Neural progenitor cell (in vitro differentiated cells): ENCODE data around the gene NFIX. TPM values are rescaled to one million over a fixed set of nuclear protein-coding genes. Genes with fewer than 3 reads are reported as not detected.

ENCODE experiments used
- DNase-seq: peaks from one replicate; pipeline ENCODE4 v3.0.0-alpha.2; 2016; ENCODE audit warnings: low spot score
- H2AFZ ChIP-seq: fragments of 200-600 bp; sonication (generic); replicated peaks from 2 replicates; pipeline ENCODE4 v1.6.1; 2016; ENCODE audit warnings: antibody characterized with exemption
- H3F3A ChIP-seq: fragments of 200-600 bp; sonication (generic); 2 replicates; pipeline ENCODE4 v1.6.1; 2016; ENCODE audit warnings: antibody characterized with exemption, low read depth
- H3K27ac ChIP-seq: fragments of 200-600 bp; sonication (generic); 2 replicates; pipeline ENCODE4 v1.5.1; 2016; ENCODE audit warnings: mild to moderate bottlenecking
- H3K27me3 ChIP-seq: fragments of 200-600 bp; sonication (generic); 2 replicates; pipeline ENCODE4 v1.6.1; 2016; ENCODE audit warnings: mild to moderate bottlenecking, moderate library complexity
- H3K36me3 ChIP-seq: fragments of 200-600 bp; sonication (generic); 2 replicates; pipeline ENCODE4 v1.5.1; 2016
- H3K4me1 ChIP-seq: fragments of 200-600 bp; sonication (generic); 2 replicates; pipeline ENCODE4 v1.6.1; 2016; ENCODE audit warnings: mixed run types
- H3K4me2 ChIP-seq: fragments of 200-600 bp; sonication (generic); 2 replicates; pipeline ENCODE4 v1.6.1; 2016
- H3K4me3 ChIP-seq: fragments of 200-600 bp; sonication (generic); 2 replicates; pipeline ENCODE4 v1.5.1; 2016
- H3K79me2 ChIP-seq: fragments of 200-600 bp; sonication (generic); 2 replicates; pipeline ENCODE4 v1.6.1; 2016; ENCODE audit warnings: low read depth
- H3K9ac ChIP-seq: fragments of 200-600 bp; sonication (generic); 2 replicates; pipeline ENCODE4 v1.6.1; 2016
- H3K9me3 ChIP-seq: fragments of 200-600 bp; sonication (generic); 2 replicates; pipeline ENCODE4 v1.5.1; 2016; ENCODE audit warnings: low read depth
- H4K20me1 ChIP-seq: fragments of 200-600 bp; sonication (generic); 2 replicates; pipeline ENCODE4 v1.6.1; 2016; ENCODE audit warnings: low read depth
- H3K27ac Mint-ChIP-seq: 3 replicates; pipeline ENCODE4 v1.8.0; 2021; ENCODE audit warnings: mixed read lengths
- H3K27me3 Mint-ChIP-seq: 2 replicates; pipeline ENCODE4 v1.8.0; 2022; ENCODE audit warnings: low read depth, mild to moderate bottlenecking, inconsistent platforms, moderate library complexity, mixed read lengths; ENCODE audit not compliant: insufficient read depth
- H3K36me3 Mint-ChIP-seq: 3 replicates; pipeline ENCODE4 v1.8.0; 2021; ENCODE audit warnings: mixed read lengths
- H3K4me1 Mint-ChIP-seq: 3 replicates; pipeline ENCODE4 v1.8.0; 2021; ENCODE audit warnings: mixed read lengths
- H3K4me3 Mint-ChIP-seq: 3 replicates; pipeline ENCODE4 v1.8.0; 2021; ENCODE audit warnings: mild to moderate bottlenecking, moderate library complexity, mixed read lengths
- H3K9me3 Mint-ChIP-seq: 3 replicates; pipeline ENCODE4 v1.8.0; 2020; ENCODE audit warnings: mixed read lengths
- CTCF ChIP-seq: fragments of 200-600 bp; sonication (generic); IDR thresholded peaks from 2 replicates; pipeline ENCODE4 v1.5.1; 2017; ENCODE audit warnings: antibody characterized with exemption, mild to moderate bottlenecking
- EZH2 ChIP-seq: fragments of 200-600 bp; sonication (generic); IDR thresholded peaks from 2 replicates; pipeline ENCODE4 v1.6.1; 2017; ENCODE audit warnings: antibody characterized with exemption, mild to moderate bottlenecking, moderate library complexity
- EZH2phosphoT487 ChIP-seq: fragments of 200-600 bp; sonication (generic); IDR thresholded peaks from 2 replicates; pipeline ENCODE4 v1.6.1; 2017; ENCODE audit warnings: antibody characterized with exemption
- total RNA-seq: library from RNA; depleted of rRNA; stranded (reverse); fragments of >200 nt; gene quantifications from 2 replicates; pipeline ENCODE4 v1.2.3, GENCODE V29; 2015; ENCODE audit warnings: low replicate concordance

The NFIX gene
- total RNA-seq, 1 donor from 2014 or later = 0.06 TPM

GRCh38 chr19:13139633-13140311 lies 144.5 kb downstream of the NFIX start:
- TF ChIP-seq EZH2phosphoT487 (no peak), EZH2 (no peak), CTCF (no peak)
- H3K36me3 Mint-ChIP-seq = peaks cover 9% of the 10 kb centered on the region
- H3K4me1 Mint-ChIP-seq = no peaks in the 10 kb centered on the region
- peaks cover 35% of the 10 kb centered on the region for H4K20me1 ChIP-seq
- H3K9me3 ChIP-seq = no peaks in the 10 kb centered on the region
- H3K27me3 Mint-ChIP-seq = peaks cover 5% of the 10 kb centered on the region
- H3K4me2 ChIP-seq = no peak overlapping the region
- H3K9ac ChIP-seq = no peak overlapping the region
- no peaks in the 10 kb centered on the region for H3K36me3 ChIP-seq
- no peak overlapping the region for H3K4me3 ChIP-seq
- peaks cover 4% of the 10 kb centered on the region for H3K79me2 ChIP-seq
- H3F3A ChIP-seq = peaks cover 6% of the 10 kb centered on the region
- H2AFZ ChIP-seq = no peak overlapping the region
- H3K27ac ChIP-seq = peak overlapping the region; percentile 37
- no peak for DNase-seq
- H3K27me3 ChIP-seq = no peaks in the 10 kb centered on the region
- H3K27ac Mint-ChIP-seq = no peak overlapping the region
- H3K9me3 Mint-ChIP-seq = no peaks in the 10 kb centered on the region
- H3K4me3 Mint-ChIP-seq = no peak overlapping the region
- H3K4me1 ChIP-seq = no peaks in the 10 kb centered on the region

GRCh38 chr19:13146763-13147563 lies 151.7 kb downstream of the NFIX start:
- no peak for TF ChIP-seq EZH2phosphoT487
- TF ChIP-seq CTCF = no peak
- no peak for TF ChIP-seq EZH2
- DNase-seq = no peak
- Histone ChIP-seq H3K4me1 (no peaks in the 10 kb centered on the region), H3K36me3 (no peaks in the 10 kb centered on the region), H3K79me2 (peaks cover 12% of the 10 kb centered on the region), H3K27ac (no peak overlapping the region), H3K9me3 (no peaks in the 10 kb centered on the region), H3K27me3 (peaks cover 6% of the 10 kb centered on the region), H3K4me3 (no peak overlapping the region), H2AFZ (no peak overlapping the region), H3K4me2 (no peak overlapping the region), H4K20me1 (no peaks in the 10 kb centered on the region), H3F3A (peaks cover 7% of the 10 kb centered on the region), H3K9ac (no peak overlapping the region)
- H3K27ac Mint-ChIP-seq = no peak overlapping the region
- peaks cover 3% of the 10 kb centered on the region for H3K27me3 Mint-ChIP-seq
- H3K4me1 Mint-ChIP-seq = peaks cover 13% of the 10 kb centered on the region
- H3K4me3 Mint-ChIP-seq = no peak overlapping the region
- no peaks in the 10 kb centered on the region for H3K36me3 Mint-ChIP-seq
- H3K9me3 Mint-ChIP-seq = no peaks in the 10 kb centered on the region

Other genes with a start within 250 kb of the NFIX start
- gene BEST2, start 243.7 kb upstream of the NFIX start, total RNA-seq = not detected in 2 replicates
- gene HOOK2, start 219.9 kb upstream of the NFIX start, total RNA-seq = 14.3 and 25.1 TPM in 2 replicates
- 1.5 and 12.6 TPM in 2 replicates for gene JUNB, start 204.0 kb upstream of the NFIX start, total RNA-seq
- 463 and 727 TPM in 2 replicates for gene PRDX2, start 193.7 kb upstream of the NFIX start, total RNA-seq
- not detected in 2 replicates for gene THSD8, start 193.4 kb upstream of the NFIX start, total RNA-seq
- 60.3 and 61.3 TPM in 2 replicates for gene RNASEH2A, start 188.9 kb upstream of the NFIX start, total RNA-seq
- gene RTBDN, start 160.9 kb upstream of the NFIX start, total RNA-seq = 0.19 TPM in 1 of 2 replicates, not detected in the other
- 8.3 and 13.3 TPM in 2 replicates for gene MAST1, start 157.0 kb upstream of the NFIX start, total RNA-seq
- 8.7 and 16.5 TPM in 2 replicates for gene DNASE2, start 114.0 kb upstream of the NFIX start, total RNA-seq
- 0.43 and 0.64 TPM in 2 replicates for gene KLF1, start 108.3 kb upstream of the NFIX start, total RNA-seq
- 39.5 and 75.0 TPM in 2 replicates for gene GCDH, start 104.3 kb upstream of the NFIX start, total RNA-seq
- 1.8 and 6.4 TPM in 2 replicates for gene SYCE2, start 76.2 kb upstream of the NFIX start, total RNA-seq
- gene FARSA, start 61.8 kb upstream of the NFIX start, total RNA-seq = 21.4 and 51.6 TPM in 2 replicates
- gene CALR, start 56.9 kb upstream of the NFIX start, total RNA-seq = 437 and 569 TPM in 2 replicates
- 37.7 and 54.9 TPM in 2 replicates for gene RAD23A, start 49.6 kb upstream of the NFIX start, total RNA-seq
- gene GADD45GIP1, start 38.3 kb upstream of the NFIX start, total RNA-seq = 17.1 and 42.2 TPM in 2 replicates
- 0.06 and 0.07 TPM in 2 replicates for gene DAND5, start 25.9 kb upstream of the NFIX start, total RNA-seq
- gene LYL1, start 107.4 kb downstream of the NFIX start, total RNA-seq = 0.88 and 2.2 TPM in 2 replicates
- gene TRMT1, start 121.3 kb downstream of the NFIX start, total RNA-seq = 30.2 and 49.0 TPM in 2 replicates
- 34.7 and 108 TPM in 2 replicates for gene NACC1, start 122.8 kb downstream of the NFIX start, total RNA-seq
- gene STX10, start 154.9 kb downstream of the NFIX start, total RNA-seq = 36.5 and 51.2 TPM in 2 replicates
- 13.7 and 55.4 TPM in 2 replicates for gene IER2, start 154.9 kb downstream of the NFIX start, total RNA-seq